SK-N-MC (cell line): ENCODE data around the gene GNG12.

Source experiments
- EZH2 ChIP-seq: fragments of 200-600 bp; sonication (generic); IDR thresholded peaks from one replicate; pipeline ENCODE4 v1.6.1; 2017; ENCODE audit warnings: antibody characterized with exemption
- FOXP2 ChIP-seq: optimal IDR thresholded peaks from 2 replicates; pipeline ENCODE3; 2011; ENCODE audit warnings: mild to moderate bottlenecking, moderate library complexity; ENCODE audit not compliant: insufficient read depth; ENCODE audit errors: extremely low read length, control extremely low read depth
- POLR2AphosphoS5 ChIP-seq: IDR thresholded peaks from 2 replicates; pipeline ENCODE4 v1.6.1; 2012; ENCODE audit warnings: mild to moderate bottlenecking, low read depth, low read length, borderline replicate concordance

DNA sequence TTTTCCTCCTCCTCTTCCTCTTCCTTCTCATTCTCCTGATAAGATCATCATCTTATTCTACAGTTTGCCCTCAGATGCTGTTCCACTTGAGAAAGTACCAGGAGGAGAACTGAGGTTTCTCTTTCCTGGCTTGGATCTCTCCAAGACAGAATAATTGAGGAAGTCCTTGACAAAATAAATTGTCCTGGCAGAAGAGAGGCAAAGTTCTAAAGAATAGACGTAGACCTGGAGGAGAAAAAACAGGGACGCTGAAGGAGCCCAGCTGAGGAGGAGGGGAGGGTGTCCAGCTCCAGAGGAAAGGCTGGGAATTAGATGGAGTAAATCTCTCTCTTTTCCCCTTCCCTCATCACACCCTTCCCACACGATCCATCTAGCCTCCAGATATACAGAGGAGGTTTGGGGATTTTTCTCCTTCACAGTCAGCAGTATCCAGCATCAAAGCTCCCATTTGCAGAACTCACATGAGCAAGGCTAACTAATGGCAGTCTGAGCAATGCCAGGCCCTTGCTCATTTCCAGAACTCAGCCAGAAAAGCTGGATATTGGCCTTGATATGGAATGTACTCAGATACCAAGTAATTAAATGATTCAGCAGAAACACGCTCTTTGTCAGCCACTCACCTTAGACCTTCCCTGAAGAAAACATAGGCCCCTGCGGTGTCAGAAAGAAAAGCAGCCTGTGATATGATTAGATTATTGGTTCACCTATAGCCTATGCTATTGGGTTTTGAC, 5.1 kb upstream of the GNG12 start:
- TF ChIP-seq EZH2 (no peak), POLR2AphosphoS5 (no peak), FOXP2 (no peak)
